Measurements from ENCODE around the gene RRAGD. TPM values are rescaled to one million over a fixed set of nuclear protein-coding genes. Genes with fewer than 3 reads are reported as not detected.

RRAGD gene
- total RNA-seq, 2 experiments from 2014 or later = 19.7 to 22.1 TPM

- TF ChIP-seq CTCF (IDR thresholded peaks at IDR 0.05) = peak; percentile 76
- Mint-ChIP-seq H3K27me3 (no peaks in the 10 kb centered on the region), H3K4me1 (ENCODE audit: low read depth) (peaks cover 16% of the 10 kb centered on the region), H3K27ac (peak within 1 kb of the TSS; percentile 55), H3K9me3 (no peaks in the 10 kb centered on the region), H3K36me3 (ENCODE audit: low read depth) (no peaks in the 10 kb centered on the region), H3K4me3 (peak within 1 kb of the TSS; percentile 70)
- ATAC-seq = peak; percentile 97
- CTCF ChIA-PET = interaction anchor here (0.6 to 5.2 kb wide), 54 partner anchors 8 to 450 kb away, joined by 3 to 78 read pairs (median 4); partner anchors contain the start of genes LYRM2 and RRAGD
- DNase-seq = peak; percentile 86
- POLR2A ChIA-PET = interaction anchor here (1.0 to 1.2 kb wide), 2 partner anchors 197 to 206 kb away, joined by 3 to 6 read pairs; partner anchors contain the start of gene LYRM2
- intact Hi-C loops (cut with micrococcal nuclease) = loop anchor here (1.0 to 5.0 kb wide), 2 partner anchors 61 to 177 kb away; no protein-coding TSS in a partner anchor
These were observed 20.8 kb upstream of the RRAGD start, which contains the start of gene ANKRD6 for GRCh38 chr6:89432875-89433251. Gene ANKRD6, plus strand, starts transcription at chr6:89433152. Its CDS starts 133,825 bp downstream, at chr6:89566977.

DNA sequence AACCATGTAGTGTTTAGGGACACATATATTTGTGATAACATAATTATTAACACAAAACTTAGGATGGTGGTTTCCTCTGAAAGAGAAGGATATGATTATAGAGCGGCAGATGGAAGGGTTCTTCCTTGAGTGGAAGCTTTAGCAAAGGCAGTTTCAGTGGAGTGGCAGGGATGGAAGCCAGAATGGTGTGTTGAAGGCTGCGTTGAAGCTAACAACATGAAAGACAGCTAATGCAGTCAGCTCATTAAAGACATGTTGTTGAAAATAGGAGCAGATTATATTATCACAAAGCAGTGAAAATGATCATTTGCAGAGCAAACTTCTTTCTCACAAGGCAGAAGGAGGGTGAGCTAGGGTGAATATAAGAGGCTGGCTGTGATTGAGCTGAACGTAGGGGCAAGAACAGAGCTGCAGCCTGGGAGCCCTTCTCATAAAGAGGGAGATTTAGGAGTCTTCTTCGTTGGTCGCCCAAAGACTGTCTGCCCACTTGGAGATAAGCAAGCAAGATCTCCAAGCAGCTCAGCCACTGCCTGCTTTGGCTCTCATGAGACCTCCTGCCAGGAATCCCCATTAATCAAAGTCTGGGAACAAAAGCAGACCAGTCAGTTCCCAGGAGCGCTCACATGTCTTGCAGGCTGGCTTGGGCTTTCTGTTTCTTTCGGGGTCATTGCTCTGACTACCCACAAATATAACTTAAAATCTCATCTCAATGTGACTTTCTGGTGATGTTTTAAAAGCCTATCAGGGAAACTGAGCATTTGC is 18.3 kb upstream of the RRAGD start:
- H3K27ac Mint-ChIP-seq = no peak overlapping the region

DNA sequence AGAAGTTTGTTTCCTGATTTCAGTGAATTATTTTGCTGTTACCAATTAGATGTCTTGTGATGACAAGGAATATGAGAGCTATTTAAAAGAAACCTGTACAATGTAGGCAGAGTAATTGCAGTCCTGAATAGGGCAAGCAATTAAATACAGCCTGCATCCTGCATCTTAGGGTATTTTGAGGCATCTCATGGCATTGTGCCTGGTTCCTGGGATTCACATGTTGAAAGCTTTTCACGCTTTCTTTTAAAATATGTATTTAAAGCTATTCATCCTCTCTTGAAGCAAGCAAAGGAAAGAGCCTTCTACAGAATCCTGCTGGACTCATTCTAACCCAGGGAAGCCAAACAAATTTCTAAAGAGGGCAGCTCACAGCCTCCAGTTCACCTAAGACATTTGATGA is 4.7 kb upstream of the RRAGD start:
- Mint-ChIP-seq H3K36me3 (ENCODE audit: low read depth) (no peaks in the 10 kb centered on the region), H3K9me3 (no peaks in the 10 kb centered on the region), H3K27me3 (peaks cover 17% of the 10 kb centered on the region), H3K4me1 (ENCODE audit: low read depth) (peaks cover 11% of the 10 kb centered on the region), H3K4me3 (no peak overlapping the region), H3K27ac (no peak overlapping the region)
- DNase-seq = no peak
- intact Hi-C loops (cut with micrococcal nuclease) = no loop called here
- no peak for ATAC-seq
- ChIA-PET CTCF (interaction anchor here (0.8 to 3.5 kb wide), 5 partner anchors 10 to 193 kb away, joined by 3 to 21 read pairs (median 3); no protein-coding TSS in a partner anchor), POLR2A (no interaction called here)
- no peak for TF ChIP-seq CTCF (IDR thresholded peaks at IDR 0.05)

More for the DNA sequence above, 18.3 kb upstream of the RRAGD start:
- peaks cover 12% of the 10 kb centered on the region for H3K4me1 Mint-ChIP-seq (ENCODE audit: low read depth)
- H3K36me3 Mint-ChIP-seq (ENCODE audit: low read depth) = no peaks in the 10 kb centered on the region
- no peak for TF ChIP-seq CTCF (IDR thresholded peaks at IDR 0.05)
- DNase-seq = no peak
- H3K4me3 Mint-ChIP-seq = no peak overlapping the region
- intact Hi-C loops (cut with micrococcal nuclease) = loop anchor here (5.0 kb wide), 1 partner anchor 58 kb away; no protein-coding TSS in a partner anchor
- peaks cover 1% of the 10 kb centered on the region for H3K27me3 Mint-ChIP-seq
- POLR2A ChIA-PET = interaction anchor here (0.6 kb wide), 1 partner anchor 174 kb away, joined by 3 read pairs; no protein-coding TSS in a partner anchor
- CTCF ChIA-PET = interaction anchor here (0.7 to 5.2 kb wide), 7 partner anchors 9 to 443 kb away, joined by 3 to 78 read pairs (median 3); no protein-coding TSS in a partner anchor
- no peaks in the 10 kb centered on the region for H3K9me3 Mint-ChIP-seq
- no peak for ATAC-seq

DNA sequence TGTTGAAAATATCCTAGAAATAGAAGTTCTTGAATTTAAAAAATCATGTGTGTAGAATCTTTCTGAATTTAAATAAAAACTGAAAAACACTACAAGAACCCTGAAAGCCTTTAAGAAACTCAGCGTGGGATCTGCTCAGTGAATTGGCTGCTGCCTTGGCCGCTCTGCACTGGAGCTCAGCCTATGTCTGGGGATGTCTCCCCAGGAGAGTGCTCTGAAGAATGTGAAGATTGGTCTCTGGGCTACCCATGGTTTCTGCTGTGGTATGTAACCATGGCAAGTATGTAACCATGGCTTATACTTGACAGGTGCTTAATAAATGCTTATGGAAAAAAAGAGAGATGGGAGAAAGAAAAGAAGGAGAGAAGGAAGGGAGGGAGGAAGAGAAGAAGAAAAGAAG is 3.1 kb upstream of the RRAGD start:
- Mint-ChIP-seq H3K9me3 (no peaks in the 10 kb centered on the region), H3K27ac (no peak overlapping the region), H3K4me1 (ENCODE audit: low read depth) (peaks cover 20% of the 10 kb centered on the region), H3K27me3 (peaks cover 17% of the 10 kb centered on the region), H3K4me3 (no peak overlapping the region), H3K36me3 (ENCODE audit: low read depth) (no peaks in the 10 kb centered on the region)
- TF ChIP-seq CTCF (IDR thresholded peaks at IDR 0.05) = no peak
- intact Hi-C loops (cut with micrococcal nuclease) = no loop called here
- no peak for ATAC-seq
- DNase-seq = no peak
- CTCF ChIA-PET = interaction anchor here (1.0 to 3.5 kb wide), 3 partner anchors 17 to 270 kb away, joined by 3 to 21 read pairs (median 4); no protein-coding TSS in a partner anchor
- POLR2A ChIA-PET = no interaction called here
